Muscle layer of duodenum (tissue), 2 donors: ENCODE results near the gene VSTM2L.
"Not testable (repeated sequence)": the region's sequence is repeated elsewhere in the genome, so short reads cannot be mapped to it uniquely, and the experiment has no call there.

Source experiments
- H3K27ac ChIP-seq: one replicate; pipeline ENCODE4 v1.7.0; 2013; ENCODE audit warnings: mild to moderate bottlenecking, low read length
- H3K27me3 ChIP-seq: one replicate; pipeline ENCODE4 v1.7.0; 2013; ENCODE audit warnings: low read depth, mild to moderate bottlenecking, control low read depth, low read length
- H3K36me3 ChIP-seq, 2 donors: one replicate each; pipeline ENCODE4 v1.7.0; 2013; ENCODE audit warnings: low read length in 2 of 2, control low read depth in 1 of 2, mild to moderate bottlenecking in 1 of 2; ENCODE audit not compliant: insufficient read depth in 2 of 2, control insufficient read depth in 1 of 2
- H3K4me1 ChIP-seq, 2 donors: one replicate each; pipeline ENCODE4 v1.7.0; 2013; ENCODE audit warnings: low read length in 2 of 2, mild to moderate bottlenecking in 2 of 2, control low read depth in 1 of 2, moderate library complexity in 1 of 2; ENCODE audit not compliant: insufficient read depth in 2 of 2, control insufficient read depth in 1 of 2
- H3K4me3 ChIP-seq, 2 donors: one replicate each; pipeline ENCODE4 v1.7.0; 2013; ENCODE audit warnings: low read length in 2 of 2, low read depth in 1 of 2, mild to moderate bottlenecking in 1 of 2
- H3K9me3 ChIP-seq, 2 donors: one replicate each; pipeline ENCODE4 v1.7.0; 2013; ENCODE audit warnings: low read length in 2 of 2, control low read depth in 1 of 2, mild to moderate bottlenecking in 1 of 2; ENCODE audit not compliant: control insufficient read depth in 1 of 2
- donor health status: healthy.

VSTM2L gene

GRCh38 chr20:37961066-37961465 is 58.1 kb downstream of the VSTM2L start:
- Histone ChIP-seq H3K27me3 (peaks cover 3% of the 10 kb centered on the region), H3K36me3 (no peaks in the 10 kb centered on the region), H3K4me3 (no peak overlapping the region), H3K4me1 (no peaks in the 10 kb centered on the region), H3K9me3 (peaks cover 0 to 3% of the 10 kb centered on the region in 2 donors), H3K27ac (no peak overlapping the region)

- not testable (repeated sequence) for H3K36me3 ChIP-seq, H3K27ac ChIP-seq, H3K4me1 ChIP-seq, H3K27me3 ChIP-seq, H3K4me3 ChIP-seq
- H3K9me3 ChIP-seq = peaks cover 0 to 11% of the 10 kb centered on the region in 2 donors
Measured at GRCh38 chr20:37963483-37963882, 60.6 kb downstream of the VSTM2L start.

GRCh38 chr20:37968841-37969401 is 66.0 kb downstream of the VSTM2L start:
- Histone ChIP-seq H3K4me1 (no peaks in the 10 kb centered on the region), H3K27ac (no peak overlapping the region), H3K36me3 (no peaks in the 10 kb centered on the region), H3K27me3 (no peaks in the 10 kb centered on the region), H3K4me3 (no peak overlapping the region), H3K9me3 (peaks cover 0 to 8% of the 10 kb centered on the region in 2 donors)

- no peak overlapping the region for H3K27ac ChIP-seq
- peaks cover 0 to 8% of the 10 kb centered on the region in 2 donors for H3K9me3 ChIP-seq
- no peaks in the 10 kb centered on the region for H3K4me1 ChIP-seq
- no peaks in the 10 kb centered on the region for H3K36me3 ChIP-seq
- H3K27me3 ChIP-seq = no peaks in the 10 kb centered on the region
- no peak overlapping the region for H3K4me3 ChIP-seq
Measured at GRCh38 chr20:37969949-37970855, 67.3 kb downstream of the VSTM2L start.

GRCh38 chr20:37970856-37971245 is 67.9 kb downstream of the VSTM2L start:
- Histone ChIP-seq H3K9me3 (peaks cover 0 to 8% of the 10 kb centered on the region in 2 donors), H3K4me1 (no peaks in the 10 kb centered on the region), H3K36me3 (no peaks in the 10 kb centered on the region), H3K27me3 (no peaks in the 10 kb centered on the region), H3K4me3 (no peak overlapping the region), H3K27ac (no peak overlapping the region)

GRCh38 chr20:37971561-37972127 is 68.7 kb downstream of the VSTM2L start:
- Histone ChIP-seq H3K27ac (no peak overlapping the region), H3K4me1 (no peaks in the 10 kb centered on the region), H3K4me3 (no peak overlapping the region), H3K36me3 (no peaks in the 10 kb centered on the region), H3K27me3 (no peaks in the 10 kb centered on the region), H3K9me3 (peaks cover 0 to 6% of the 10 kb centered on the region in 2 donors)

- Histone ChIP-seq H3K4me1 (no peaks in the 10 kb centered on the region), H3K27ac (no peak overlapping the region), H3K27me3 (no peaks in the 10 kb centered on the region), H3K36me3 (no peaks in the 10 kb centered on the region), H3K4me3 (no peak overlapping the region), H3K9me3 (peaks cover 0 to 2% of the 10 kb centered on the region in 2 donors)
Measured at GRCh38 chr20:37972256-37973058, 69.5 kb downstream of the VSTM2L start.

- no peaks in the 10 kb centered on the region for H3K4me1 ChIP-seq
- H3K4me3 ChIP-seq = no peak overlapping the region
- no peaks in the 10 kb centered on the region for H3K9me3 ChIP-seq
- no peaks in the 10 kb centered on the region for H3K27me3 ChIP-seq
- no peaks in the 10 kb centered on the region for H3K36me3 ChIP-seq
- H3K27ac ChIP-seq = no peak overlapping the region
Measured at GRCh38 chr20:37973059-37973910, 70.4 kb downstream of the VSTM2L start.

- H3K36me3 ChIP-seq = peaks cover 0 to 12% of the 10 kb centered on the region in 2 donors
- H3K9me3 ChIP-seq = no peaks in the 10 kb centered on the region
- H3K4me1 ChIP-seq = no peaks in the 10 kb centered on the region
- no peaks in the 10 kb centered on the region for H3K27me3 ChIP-seq
- no peak overlapping the region for H3K4me3 ChIP-seq
- no peak overlapping the region for H3K27ac ChIP-seq
Measured at GRCh38 chr20:37976887-37977286, 74.0 kb downstream of the VSTM2L start.

GRCh38 chr20:37977338-37977737 is 74.4 kb downstream of the VSTM2L start:
- peaks cover 0 to 13% of the 10 kb centered on the region in 2 donors for H3K36me3 ChIP-seq
- H3K9me3 ChIP-seq = no peaks in the 10 kb centered on the region
- H3K27ac ChIP-seq = no peak overlapping the region
- no peaks in the 10 kb centered on the region for H3K27me3 ChIP-seq
- no peak overlapping the region for H3K4me3 ChIP-seq
- no peaks in the 10 kb centered on the region for H3K4me1 ChIP-seq
